B cell (primary cell): ENCODE measurements around the gene PCSK1.

ENCODE experiments used
- CTCF ChIP-seq: fragments of 200-600 bp; IDR thresholded peaks from one replicate; pipeline ENCODE4 v1.8.0; 2022; ENCODE audit warnings: antibody characterized with exemption, mild to moderate bottlenecking
- EZH2 ChIP-seq: IDR thresholded peaks from 2 replicates; pipeline ENCODE4 v1.6.1; 2012; ENCODE audit warnings: borderline replicate concordance, low read depth, mild to moderate bottlenecking, moderate library complexity, low read length; ENCODE audit not compliant: insufficient read depth, poor library complexity, severe bottlenecking

- TF ChIP-seq CTCF (no peak), EZH2 (no peak)
Observed at GRCh38 chr5:96379896-96380295, 53.2 kb downstream of the PCSK1 start.
